ENCODE measurements around the gene PHYKPL.

Gene PHYKPL

DNA sequence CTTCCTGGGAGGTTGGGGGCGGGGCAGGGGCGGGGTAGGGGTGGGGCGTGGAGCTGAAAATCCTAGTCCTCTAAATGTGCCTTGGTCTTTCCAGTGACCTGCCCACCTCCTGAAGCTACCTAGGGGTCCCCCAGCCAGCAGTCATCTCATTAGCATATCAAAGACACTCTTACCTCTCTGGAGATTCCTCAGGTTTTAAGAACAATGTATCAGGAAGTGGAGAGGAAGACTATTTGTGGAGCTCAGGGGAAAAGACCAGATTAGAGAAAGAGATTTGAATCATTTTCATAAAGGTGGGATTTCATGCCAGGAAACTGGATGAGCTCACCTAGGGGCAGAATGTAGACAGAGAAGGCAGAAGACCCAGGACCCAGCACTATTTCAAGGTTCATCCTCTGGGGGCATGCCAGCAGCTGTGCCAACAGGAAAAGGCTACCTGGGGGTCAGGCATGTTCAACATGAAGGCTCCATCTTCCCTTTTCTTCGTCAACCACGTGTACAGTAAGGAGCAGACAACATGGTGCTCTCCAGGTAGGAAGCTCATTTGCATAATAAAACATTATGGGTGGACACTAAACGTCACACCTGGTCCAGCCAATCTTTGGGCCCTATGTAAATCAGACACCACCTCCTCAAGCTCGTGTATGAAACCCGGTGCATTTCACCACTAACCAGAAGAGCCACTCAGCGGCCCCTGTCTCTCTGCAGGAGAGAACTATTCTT, 52.3 kb downstream of the PHYKPL start:
- DNase-seq: no peak

DNA sequence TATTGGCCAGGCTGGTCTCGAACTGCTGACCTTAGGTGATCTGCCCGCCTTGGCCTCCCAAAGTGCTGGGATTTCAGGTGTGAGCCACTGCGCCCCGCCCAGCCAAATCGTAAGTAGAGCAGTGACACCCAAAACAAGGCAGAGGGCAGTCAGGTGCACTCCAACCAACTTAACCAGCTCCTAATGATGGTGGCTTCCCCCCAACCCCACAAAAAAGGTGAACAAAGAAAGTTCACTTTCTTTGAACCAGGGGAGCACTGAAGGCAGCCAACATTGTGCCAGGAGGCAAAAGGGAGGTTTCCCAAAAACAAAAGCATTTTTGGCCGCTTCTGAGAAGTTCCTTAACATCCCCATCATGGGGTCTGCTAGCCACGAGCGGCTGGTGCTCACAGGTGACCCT, 55.0 kb downstream of the PHYKPL start:
- no peak for DNase-seq

GRCh38 chr5:178176791-178177190, 55.8 kb downstream of the PHYKPL start:
- DNase-seq: no peak

GRCh38 chr5:178174456-178174855, 58.1 kb downstream of the PHYKPL start:
- DNase-seq: no peak

DNA sequence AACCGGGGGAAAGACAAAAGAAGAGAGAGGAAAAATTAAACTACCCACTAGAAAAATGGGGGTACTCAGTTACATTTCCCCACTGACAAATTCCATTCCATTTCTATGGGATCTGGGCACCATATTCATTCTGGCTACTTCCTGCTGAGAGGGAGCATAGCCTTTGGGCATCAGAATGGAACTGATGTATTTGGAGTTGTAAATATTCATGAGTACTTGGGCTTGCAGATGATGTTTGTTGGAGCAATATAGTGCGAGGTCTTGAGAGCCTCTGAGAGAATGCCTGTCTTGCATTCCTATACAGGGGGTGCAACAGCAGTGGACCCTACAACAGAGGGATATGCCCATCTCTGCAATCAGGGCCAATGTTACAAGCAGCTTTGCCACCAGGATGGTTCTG, 62.1 kb downstream of the PHYKPL start:
- no peak for DNase-seq

GRCh38 chr5:178165581-178165980, 67.0 kb downstream of the PHYKPL start:
- no peak for DNase-seq

DNA sequence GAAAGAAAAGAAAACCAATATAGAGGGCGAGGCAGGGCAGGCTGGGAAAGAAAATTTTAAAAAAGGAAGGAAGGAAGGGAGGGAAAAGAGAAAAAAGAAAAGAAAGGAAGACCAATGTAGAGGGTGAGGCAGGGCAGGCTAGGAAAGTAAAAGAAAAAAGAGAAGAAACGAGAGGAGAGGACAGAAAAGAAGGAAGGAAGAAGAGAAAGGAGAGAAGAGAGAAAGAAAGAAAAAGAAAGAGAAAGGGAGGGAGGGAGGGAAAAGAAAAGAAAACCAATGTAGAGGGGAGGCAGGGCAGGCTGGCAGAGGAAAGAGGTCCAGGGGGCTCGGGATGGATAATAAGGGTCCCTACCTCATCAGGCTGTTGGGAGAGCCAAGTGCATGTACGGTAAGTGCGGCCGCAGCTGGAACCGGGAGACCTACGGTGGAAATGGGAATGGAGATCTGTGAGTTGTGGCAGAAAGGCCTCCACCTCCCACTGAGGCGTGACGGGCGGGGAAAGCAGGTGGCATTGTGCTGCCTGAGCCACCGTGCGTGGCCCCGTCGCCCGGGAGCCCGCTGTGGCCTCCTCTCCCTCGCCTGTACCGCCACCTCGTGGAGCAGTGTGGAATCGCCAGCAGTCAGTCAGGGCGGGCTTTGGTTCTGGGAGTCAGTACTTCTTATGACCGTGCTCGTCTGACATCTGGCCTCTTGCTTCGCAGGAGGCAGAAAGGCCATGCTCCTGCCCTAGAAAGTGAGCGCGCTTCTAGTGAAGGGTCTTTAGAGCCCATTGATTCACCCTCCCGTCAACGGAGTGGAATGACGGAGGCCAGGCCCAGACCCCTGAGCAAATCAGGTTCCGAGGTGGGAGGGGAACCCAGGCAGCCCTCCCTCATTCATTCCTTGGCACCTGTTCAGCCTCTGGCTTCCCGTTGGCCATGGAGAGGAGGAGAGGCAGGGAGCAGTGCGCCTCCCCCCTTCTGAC, 68.5 kb downstream of the PHYKPL start:
- peak; percentile 73 to 94 (median 83) for DNase-seq

DNA sequence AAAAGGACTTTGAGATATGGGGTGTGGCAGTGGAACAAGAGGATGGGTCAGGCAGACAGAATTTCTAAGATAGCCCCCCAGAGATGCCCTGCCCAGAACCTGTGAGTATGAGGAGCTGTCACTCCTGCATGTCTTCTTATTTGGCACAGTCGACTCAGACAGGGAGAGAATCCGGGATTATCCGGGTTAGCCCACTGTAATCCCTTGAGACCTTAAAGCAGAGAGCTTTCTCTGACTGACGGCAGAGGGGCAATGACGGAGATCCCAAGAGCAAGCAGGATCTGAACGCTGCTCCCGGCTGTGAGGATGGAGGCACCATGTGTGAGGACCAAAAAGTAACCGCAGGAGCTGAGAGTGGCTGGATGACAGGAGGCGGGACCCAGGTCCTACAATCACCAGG, 70.1 kb downstream of the PHYKPL start:
- no peak for DNase-seq

DNA sequence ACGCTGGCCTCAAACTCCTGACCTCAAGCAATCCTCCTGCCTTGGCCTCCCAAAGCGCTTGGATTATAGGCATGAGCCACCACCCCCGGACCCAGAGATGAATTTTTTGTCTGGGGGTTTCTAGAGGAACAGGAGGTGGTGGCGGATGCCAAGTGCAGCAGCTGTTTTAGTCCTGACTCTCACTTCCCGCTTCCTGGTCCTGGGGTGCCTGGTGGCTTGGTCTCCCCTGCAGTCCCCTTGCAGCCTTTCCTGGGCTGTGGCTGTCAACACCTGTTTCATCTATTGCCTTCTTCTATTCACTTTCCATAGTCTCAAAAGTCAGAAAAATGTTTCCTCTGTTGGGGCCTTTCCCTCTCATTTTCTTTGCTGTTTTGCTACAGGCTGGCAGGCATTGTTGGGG, 72.4 kb downstream of the PHYKPL start:
- no peak for DNase-seq

Data from T-helper 2 cell (primary cell).